ENCODE data around the gene FAM234B.

GRCh38 chr12:13067322-13067721 lies 23.1 kb downstream of the FAM234B start:
- TF ChIP-seq POLR2AphosphoS5 (IDR thresholded peaks at IDR 0.05) (no peak), POLR2A (IDR thresholded peaks at IDR 0.05) (no peak)
- TF ChIP-seq, protein P1, sequence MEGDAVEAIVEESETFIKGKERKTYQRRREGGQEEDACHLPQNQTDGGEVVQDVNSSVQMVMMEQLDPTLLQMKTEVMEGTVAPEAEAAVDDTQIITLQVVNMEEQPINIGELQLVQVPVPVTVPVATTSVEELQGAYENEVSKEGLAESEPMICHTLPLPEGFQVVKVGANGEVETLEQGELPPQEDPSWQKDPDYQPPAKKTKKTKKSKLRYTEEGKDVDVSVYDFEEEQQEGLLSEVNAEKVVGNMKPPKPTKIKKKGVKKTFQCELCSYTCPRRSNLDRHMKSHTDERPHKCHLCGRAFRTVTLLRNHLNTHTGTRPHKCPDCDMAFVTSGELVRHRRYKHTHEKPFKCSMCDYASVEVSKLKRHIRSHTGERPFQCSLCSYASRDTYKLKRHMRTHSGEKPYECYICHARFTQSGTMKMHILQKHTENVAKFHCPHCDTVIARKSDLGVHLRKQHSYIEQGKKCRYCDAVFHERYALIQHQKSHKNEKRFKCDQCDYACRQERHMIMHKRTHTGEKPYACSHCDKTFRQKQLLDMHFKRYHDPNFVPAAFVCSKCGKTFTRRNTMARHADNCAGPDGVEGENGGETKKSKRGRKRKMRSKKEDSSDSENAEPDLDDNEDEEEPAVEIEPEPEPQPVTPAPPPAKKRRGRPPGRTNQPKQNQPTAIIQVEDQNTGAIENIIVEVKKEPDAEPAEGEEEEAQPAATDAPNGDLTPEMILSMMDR (IDR thresholded peaks at IDR 0.05), result no peak
